HG03378 (cell line): ENCODE data around the gene PKN2.

Source experiments
- ATAC-seq: cut with Tn5 transposase; IDR thresholded peaks from one replicate; pipeline ENCODE4 v1.9.1; 2021; ENCODE audit warnings: mild to moderate bottlenecking, moderate library complexity; ENCODE audit not compliant: unreplicated experiment

Gene PKN2

DNA sequence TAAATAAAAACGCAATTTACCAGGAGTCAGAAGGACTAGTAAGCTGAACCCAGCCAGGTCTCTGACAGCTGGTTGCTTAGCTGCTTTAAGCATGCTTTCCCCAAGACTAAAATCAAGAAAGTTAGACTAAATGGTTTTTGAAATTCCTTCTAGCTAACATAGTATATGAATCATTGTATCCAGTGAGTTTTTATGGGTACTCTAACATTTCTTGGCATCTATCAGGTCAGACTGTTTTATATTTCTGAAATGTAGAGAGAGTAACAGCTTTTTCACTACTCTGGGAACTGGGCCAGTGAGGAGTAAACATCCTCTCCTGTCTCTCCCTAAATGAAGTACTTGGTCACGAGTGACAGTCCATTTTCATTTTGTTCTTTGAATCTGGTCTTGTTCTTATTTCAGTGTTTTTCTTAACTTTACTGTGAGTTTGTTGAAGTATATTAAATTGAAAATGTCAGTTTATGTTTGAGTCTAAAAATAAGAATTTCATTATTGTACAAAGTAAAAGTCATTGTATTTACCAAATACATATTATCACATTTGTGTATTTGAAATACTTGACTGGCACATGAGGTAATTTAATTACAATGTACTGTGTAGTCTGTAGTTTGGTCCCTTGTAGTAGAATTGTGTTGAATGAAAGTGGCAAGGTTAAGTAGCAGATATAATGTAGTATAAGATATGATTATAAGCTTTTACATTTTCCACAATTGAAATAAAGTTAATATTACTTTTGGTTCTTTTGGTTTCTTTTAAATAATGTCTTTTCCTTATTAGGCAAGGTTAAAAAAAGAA is 47.6 kb downstream of the PKN2 start:
- no peak for ATAC-seq

DNA sequence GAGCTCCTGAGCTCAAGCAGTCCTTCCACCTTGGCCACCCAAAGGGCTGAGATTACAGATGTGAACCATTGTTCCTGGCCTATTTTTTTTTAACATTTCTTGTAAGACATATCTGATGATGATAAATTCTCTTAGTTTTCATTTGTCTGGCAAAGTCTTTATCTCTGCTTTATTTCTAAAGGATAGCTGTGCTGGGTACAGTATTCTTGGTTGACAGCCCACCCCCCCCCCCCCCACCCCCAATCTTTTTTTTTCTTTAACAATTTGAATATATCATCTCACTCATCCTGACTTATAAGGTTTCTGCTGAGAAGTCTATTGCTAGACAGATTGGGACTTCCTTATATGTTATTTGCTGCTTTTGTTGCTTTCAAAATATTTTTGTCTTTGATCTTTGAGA is 51.3 kb downstream of the PKN2 start:
- no peak for ATAC-seq

- no peak for ATAC-seq
These were observed 51.8 kb downstream of the PKN2 start for GRCh38 chr1:88735909-88736308.

GRCh38 chr1:88736633-88737248 is 52.7 kb downstream of the PKN2 start:
- ATAC-seq = no peak

GRCh38 chr1:88737338-88737927 is 53.4 kb downstream of the PKN2 start:
- no peak for ATAC-seq

DNA sequence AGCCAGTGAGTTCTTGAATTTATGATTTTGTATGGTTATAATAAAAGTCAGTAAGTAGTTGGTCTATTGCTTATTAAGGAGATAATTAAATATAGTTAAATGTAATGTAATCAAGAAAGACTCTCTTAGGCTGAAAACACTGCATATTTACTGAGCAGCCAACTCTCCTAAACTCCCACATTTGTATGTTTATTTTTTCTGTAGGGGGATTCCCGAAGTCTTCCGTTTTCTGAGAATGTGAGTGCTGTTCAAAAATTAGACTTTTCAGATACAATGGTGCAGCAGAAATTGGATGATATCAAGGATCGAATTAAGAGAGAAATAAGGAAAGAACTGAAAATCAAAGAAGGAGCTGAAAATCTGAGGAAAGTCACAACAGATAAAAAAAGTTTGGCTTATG is 56.7 kb downstream of the PKN2 start:
- no peak for ATAC-seq

DNA sequence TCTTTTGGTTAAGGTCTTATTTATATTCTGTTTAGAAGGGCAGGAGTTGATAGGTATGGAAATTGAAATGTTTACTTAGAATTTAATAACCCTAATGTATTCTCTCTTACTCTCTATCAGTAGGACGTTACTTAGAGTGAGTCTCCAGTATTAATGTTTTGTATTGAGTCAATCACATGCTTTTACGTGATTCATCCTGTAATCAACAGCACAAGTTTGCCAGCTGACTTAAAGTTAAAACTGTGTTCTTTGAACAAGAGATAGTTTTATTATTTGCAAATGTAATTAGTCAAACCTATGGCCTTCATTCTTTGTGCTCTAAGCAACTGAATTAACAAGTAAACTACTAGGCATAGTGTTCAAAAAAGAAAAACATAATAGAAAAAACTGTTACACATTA is 57.3 kb downstream of the PKN2 start:
- ATAC-seq = no peak

DNA sequence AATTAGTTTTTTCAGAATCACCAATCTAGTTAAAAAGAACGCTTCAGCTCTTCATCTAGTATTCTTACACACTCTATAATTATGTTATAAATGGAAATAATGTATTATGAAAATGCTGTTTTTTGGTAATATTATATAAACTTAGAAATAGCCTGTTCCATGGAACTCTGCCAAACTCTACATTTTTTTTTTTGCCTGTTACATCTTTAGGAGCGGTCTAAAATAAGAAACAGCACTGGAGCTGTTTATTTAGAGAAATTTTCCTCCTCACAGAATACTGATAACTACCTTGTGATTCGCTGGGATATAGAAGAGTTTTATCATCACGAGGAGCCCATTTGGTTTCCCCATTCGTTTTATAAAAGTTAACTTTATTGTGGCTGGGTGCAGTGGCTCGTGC is 58.5 kb downstream of the PKN2 start:
- no peak for ATAC-seq

- ATAC-seq = no peak
These were observed 60.1 kb downstream of the PKN2 start for GRCh38 chr1:88744142-88744541.

DNA sequence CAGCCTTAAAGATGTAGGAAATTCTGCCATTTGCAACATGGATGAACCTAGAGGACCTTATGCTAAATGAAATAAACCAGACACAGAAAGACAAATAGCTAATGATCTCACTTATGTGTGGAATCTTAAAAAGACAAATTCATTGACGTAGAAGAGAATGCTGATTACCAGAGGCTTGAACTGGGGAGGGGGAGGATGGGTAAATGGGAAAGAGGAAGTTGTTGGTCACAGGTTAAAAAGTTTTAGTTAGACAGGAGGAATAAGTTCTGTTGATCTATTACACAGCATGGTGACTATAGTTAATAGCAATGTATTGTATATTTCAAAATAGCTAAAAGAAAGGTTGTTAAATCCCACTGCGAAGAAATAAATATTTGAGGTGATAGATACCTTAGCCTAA is 62.8 kb downstream of the PKN2 start:
- no peak for ATAC-seq

GRCh38 chr1:88751714-88752113 is 67.6 kb downstream of the PKN2 start:
- ATAC-seq = no peak

GRCh38 chr1:88753506-88753905 is 69.4 kb downstream of the PKN2 start:
- ATAC-seq = no peak

DNA sequence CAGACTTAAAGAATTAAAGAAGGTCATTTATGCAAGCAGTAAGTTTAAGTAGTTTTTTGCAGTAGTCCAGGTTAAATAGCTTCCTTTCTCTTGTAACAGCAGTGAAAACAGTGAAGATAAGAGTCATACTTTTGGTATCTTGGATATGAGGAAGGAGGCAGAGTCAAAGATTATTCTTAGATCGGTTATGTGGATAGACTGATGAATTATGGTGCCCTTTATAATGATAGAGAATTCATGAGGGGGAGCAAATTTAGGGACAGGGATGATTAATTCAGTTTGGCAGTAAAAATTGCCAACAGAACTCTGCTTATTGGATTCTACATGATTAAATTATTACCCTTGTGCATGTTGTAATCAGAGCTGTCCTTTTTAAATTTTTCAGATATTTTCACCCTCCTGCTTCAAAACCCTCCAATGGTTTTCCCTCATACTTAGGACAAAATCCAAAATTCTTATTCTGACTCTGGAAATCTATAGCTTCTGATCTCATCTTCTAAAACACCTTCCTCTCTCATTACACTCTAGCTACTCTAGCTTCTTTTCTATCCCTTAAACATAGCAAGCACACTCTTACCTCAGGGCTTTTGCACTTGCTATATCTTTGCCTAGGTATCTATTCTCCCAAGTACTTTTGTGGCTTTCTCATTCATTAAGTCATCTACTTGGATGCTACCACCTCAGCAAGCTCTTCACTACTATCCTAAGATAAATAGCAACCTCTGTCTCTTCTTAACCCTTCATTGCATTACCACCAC is 79.8 kb downstream of the PKN2 start:
- no peak for ATAC-seq

GRCh38 chr1:88768187-88768586 is 84.1 kb downstream of the PKN2 start:
- ATAC-seq = no peak

- no peak for ATAC-seq
These were observed 84.7 kb downstream of the PKN2 start for GRCh38 chr1:88768816-88769215.

- no peak for ATAC-seq
These were observed 89.6 kb downstream of the PKN2 start for GRCh38 chr1:88773540-88774150.

DNA sequence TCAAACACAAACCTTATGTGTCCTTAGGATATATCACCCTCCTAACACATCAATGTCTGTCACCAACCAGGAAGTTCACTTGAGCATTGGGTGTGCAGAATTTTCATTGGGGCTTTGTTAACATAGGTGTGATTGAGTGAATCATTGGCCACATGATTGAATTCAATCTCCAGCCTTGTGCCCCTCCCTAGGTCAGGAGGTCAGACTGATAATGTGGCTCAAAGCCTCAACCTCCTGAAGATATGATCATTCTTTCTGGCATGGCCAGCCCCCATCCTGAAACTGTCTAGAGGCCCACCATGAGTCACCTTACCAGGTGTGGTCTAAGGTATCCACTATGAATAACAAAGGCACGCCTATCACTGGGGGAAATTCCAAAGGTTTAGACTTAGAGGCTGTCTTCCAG is 90.1 kb downstream of the PKN2 start:
- ATAC-seq = no peak

DNA sequence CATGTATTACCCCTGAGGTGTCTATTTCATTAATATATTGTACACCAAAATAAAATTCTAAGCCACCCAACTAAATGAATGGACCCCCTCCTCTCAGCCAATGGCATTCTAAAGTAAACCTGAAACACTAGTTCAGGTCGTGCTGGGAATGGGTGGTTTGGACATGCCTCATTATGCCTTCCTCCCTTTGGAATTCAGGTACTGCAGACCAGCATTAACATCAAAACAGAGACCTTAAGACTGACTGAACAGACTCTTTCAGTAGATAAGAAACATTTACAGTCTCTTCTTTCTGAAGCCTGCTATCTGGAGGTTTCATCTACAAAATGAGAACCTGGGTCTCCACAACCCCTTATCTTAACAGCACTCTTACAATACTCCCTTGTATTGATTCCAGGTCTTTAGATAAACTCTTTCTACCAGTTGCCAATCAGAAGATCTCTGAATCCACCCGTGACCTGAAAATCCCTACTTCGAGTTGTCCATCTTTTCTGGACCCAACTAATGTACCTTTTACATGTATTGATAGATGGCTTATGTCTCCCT is 93.6 kb downstream of the PKN2 start:
- ATAC-seq = no peak

DNA sequence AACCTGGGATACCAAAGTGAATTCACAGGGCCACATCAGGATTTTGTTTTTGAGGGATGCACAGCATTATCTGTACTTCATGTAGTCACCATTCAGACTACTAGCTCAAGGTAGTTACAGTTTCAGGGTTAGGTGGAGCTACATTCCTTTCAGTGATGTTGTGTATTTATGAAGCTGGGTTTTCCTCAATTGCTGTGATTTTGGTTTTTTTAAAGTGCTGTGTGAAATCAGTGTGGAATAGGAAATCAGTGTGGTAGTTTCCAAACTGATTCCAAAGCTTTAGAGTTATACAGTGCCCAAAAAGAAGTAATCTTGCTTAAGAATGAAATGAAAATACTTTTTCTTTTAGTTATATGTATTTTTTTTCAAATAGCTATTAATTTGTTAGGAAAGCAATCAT is 95.8 kb downstream of the PKN2 start:
- ATAC-seq = no peak

DNA sequence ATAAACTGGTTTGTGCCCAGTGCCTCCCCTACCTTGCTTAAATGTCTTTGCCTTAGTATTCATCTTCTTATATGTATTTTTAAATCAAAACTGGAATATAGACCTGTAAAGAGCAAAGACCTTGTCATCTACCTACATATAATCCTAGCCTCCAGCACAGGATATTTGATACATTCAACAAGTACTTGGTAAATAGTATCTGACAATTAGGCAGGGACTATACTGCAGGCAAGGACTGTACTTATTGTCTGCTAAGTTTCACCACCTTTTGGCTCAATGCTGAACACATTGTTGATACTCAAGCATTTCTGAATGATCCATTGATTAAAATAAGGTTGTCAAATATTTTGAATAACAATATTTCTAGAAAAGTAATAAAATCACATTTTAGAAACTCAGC is 96.4 kb downstream of the PKN2 start:
- no peak for ATAC-seq

DNA sequence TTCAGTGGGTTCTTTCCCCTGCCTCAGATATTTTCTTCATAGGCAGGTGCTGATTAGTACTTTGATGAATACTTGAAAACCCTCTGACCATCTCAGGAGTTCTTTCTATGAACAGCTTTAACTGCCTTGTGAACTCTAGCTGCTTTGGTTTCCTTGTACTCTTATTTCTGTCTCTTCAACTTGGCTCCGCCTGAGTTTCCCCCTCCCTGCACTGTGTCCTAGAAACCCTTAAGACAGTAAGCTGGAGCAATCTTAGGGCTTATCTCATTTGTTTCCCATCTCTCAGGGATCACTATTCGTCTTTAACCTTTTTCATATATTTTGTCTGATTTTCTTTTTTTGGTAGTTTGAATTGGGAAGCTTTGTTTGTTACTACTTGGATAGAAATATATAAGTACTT is 99.1 kb downstream of the PKN2 start:
- ATAC-seq = no peak
